RPMI7951 (cell line): ENCODE measurements around the gene EPC1. TPM values are rescaled to one million over a fixed set of nuclear protein-coding genes. Genes with fewer than 3 reads are reported as not detected.
"Not testable (repeated sequence)": the region's sequence is repeated elsewhere in the genome, so short reads cannot be mapped to it uniquely, and the experiment has no call there.

ENCODE experiments used
- DNase-seq: peaks from one replicate; pipeline ENCODE4 v3.0.0-alpha.2; 2012; ENCODE audit warnings: low read depth
- total RNA-seq: library from RNA; depleted of rRNA; stranded (reverse); fragments of >200 nt; shearing (Covaris generic); gene quantifications from 2 replicates; pipeline ENCODE4 v1.2.3, GENCODE V29; 2014

Gene EPC1
- total RNA-seq, 1 experiment from 2014 or later: 18.1 TPM

DNA sequence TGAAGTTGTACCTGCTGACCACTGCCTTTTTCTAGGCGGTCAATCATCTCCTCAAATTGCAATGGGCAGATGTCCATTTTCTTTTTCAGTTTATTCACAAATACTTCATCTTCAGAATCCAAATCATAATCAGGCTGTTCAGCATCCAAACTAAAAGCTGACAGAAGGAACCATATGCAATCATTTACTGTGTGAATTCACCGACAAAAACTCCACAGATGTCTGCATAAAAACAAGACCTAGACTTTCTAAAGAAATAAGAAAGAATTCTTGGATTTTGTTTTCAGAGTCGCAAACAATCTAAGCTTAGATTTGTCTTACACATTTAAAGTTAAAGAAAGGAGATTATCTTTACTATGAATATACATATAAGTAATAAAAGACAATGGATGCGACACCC is 53.4 kb downstream of the EPC1 start:
- DNase-seq: no peak

- DNase-seq: no peak
Measured at GRCh38 chr10:32279795-32280194, 67.2 kb downstream of the EPC1 start.

- no peak for DNase-seq
Measured at GRCh38 chr10:32273336-32273735, 73.6 kb downstream of the EPC1 start.

GRCh38 chr10:32271617-32272016 is 75.3 kb downstream of the EPC1 start:
- no peak for DNase-seq

DNA sequence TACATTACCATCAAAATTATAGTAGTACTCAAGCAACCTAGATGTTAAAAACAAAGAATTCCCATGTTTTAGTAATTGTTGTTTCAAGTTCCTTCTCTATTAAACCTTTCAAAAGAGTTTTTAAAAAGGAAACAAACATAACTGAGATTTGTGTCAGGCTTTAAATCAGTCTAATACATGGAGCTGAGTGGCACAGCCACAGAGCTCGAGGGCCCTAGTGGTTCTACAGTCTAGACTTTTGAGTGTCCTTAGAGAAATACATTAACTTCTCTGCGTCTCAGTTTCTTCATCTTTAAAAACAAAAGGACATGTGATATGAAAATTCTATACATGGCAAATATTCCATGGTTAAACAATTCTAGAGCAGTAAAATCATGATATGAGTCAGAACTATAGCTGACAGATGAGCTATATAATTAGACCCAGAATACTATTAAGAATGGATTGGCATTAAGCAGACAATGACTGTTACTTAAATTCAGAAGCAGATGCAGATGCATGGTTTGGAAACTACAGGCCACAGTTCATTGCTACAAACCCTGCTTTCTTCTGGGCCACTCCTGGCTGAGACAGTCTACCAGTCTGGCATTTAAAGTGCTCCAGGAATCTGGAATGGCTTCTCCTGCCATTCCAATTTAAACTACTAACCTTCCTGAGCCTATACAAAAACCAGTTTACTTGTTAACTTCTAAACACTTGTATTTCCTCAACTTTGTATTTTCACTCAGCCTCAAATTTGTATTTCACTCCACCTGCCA is 77.4 kb downstream of the EPC1 start:
- DNase-seq: no peak

- DNase-seq: no peak
Measured at GRCh38 chr10:32268788-32269187, 78.2 kb downstream of the EPC1 start.

- DNase-seq: no peak
Measured at GRCh38 chr10:32266979-32267378, 80.0 kb downstream of the EPC1 start.

GRCh38 chr10:32266566-32266965 is 80.4 kb downstream of the EPC1 start:
- no peak for DNase-seq

DNA sequence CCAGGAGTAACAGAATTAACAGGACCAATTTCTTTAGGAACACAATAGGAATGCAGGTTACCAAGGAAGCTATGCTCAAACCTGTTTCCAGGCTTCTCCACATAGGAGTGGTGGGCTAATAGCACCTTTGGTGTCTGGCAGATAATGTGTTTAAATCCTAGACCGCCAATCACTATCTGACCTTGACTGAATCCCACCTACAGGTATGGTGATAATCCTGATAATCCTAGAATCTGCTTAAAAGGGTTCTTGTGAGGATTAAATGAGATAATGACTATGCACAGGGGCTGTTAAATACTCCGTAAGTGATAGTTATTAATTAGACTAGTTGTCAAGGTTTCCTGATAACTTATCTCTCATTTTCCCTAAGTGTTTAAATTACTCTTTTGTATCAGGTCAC is 81.2 kb downstream of the EPC1 start:
- DNase-seq: no peak

DNA sequence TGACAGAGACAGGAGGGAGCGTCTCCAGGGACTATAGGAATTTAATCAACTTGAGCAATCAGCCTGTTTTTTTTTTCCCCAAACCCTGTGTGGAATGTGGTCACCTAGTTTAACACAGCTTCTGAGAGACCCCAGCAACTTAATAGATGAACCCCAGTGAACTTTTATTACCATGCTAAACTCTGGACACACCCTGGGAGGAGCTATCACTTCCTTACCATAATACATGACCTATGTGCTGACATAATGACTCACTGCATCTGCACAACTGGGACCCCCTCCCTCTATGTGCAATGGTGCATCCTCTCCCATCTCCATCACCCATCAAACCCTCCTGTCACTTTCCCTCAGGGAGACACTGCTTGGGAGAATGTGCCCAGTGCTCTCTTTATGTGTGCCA is 83.7 kb downstream of the EPC1 start:
- DNase-seq: no peak

GRCh38 chr10:32259551-32259950 is 87.4 kb downstream of the EPC1 start:
- DNase-seq: no peak

GRCh38 chr10:32256613-32257437 is 90.1 kb downstream of the EPC1 start:
- DNase-seq: peak; percentile 62

DNA sequence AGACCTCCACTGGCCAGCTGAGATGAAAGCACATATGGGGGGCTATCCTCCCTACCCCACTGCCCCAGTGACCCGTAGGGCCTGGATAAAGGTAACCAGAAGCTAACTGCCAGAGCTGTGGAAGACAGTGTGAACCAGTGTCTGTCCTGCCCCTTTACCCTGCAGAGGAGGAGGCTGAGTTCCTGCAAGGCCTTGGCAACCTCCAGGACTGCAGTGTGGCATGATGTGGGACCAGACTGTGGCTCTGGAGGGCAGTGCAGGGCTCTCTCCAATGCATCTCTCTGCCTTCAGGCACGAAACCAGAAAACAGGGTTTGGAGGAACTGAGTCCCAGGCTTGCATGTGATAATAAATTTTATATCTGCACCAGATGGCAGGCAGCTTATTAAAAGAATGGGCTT is 93.1 kb downstream of the EPC1 start:
- DNase-seq: no peak

- DNase-seq: peak; percentile 32
Measured at GRCh38 chr10:32253276-32253675, 93.7 kb downstream of the EPC1 start.

DNA sequence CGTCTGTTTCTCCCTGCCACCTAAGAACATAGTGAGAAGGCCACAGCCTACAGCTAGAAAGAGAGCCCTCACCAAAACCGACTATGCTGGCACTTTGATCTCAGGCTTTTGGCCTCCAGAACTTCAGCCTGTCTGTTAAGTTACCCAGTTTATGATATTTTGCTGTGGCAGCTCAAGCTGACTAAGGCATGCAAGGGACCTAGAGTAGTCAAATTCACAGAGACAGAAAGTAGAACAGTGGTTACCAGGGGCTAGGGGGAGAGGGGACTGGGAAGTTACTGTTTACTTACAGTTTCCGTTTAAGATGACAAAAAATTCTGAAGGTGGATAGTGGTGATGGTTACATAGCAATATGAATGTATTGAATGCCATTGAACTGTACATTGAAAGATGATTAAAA is 96.5 kb downstream of the EPC1 start:
- DNase-seq: not testable (repeated sequence)

GRCh38 chr10:32246685-32247084 is 100.3 kb downstream of the EPC1 start:
- DNase-seq: no peak

GRCh38 chr10:32245760-32246159 is 101.2 kb downstream of the EPC1 start:
- DNase-seq: no peak

DNA sequence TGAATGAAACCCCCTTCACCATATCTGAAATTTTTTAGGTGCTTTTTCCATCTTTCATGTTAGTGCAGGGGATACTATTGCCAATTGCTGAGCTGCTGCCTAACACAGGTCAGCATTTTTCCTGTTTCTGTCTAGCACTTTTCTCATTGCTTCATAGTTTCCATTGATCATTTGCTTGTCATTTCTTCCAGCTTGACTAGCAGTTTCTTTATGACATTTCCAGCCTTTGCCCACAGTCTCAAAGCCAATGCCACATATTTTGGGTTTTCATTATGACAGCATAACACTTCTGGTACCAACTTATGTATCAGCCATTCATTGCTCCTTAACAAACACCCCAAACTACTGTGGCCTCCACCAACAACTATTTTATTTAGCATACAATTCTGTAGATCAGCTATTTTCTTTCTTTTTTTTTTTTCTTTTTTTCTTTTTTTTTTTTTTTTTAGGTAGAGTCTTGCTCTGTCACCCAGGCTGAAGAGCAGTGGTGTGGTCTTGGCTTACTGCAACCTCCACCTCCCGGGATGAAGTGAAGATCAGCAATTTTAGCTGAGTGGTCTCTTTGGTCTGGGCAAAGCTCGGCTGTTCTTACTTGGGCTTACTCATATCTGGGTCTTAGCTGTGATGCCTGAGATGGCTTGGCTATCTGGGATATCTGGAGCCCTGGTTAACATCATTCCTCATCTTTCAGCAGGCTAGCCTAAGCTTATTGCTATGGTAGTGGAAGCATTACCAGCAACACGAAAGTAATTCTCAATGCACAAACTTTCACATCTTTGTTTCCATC is 102.3 kb downstream of the EPC1 start:
- DNase-seq: no peak

DNA sequence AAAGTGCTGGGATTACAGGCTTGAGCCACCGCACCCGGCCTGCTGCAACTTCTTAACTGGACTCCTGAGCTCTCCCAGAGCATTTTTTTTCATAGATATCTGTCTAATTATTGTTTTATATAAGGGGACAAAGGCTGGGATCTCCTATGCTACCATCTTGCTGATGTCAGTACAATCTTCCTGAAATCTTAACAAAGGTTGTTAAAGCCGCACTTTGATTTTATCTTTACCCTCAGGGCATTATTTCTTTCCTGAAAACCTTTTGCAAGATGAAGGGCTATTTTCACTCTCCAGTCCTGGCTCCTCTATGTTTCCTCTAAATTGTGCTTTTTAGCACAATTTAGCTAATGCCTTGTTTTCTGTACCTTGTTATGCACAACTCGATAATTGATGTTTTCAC is 102.9 kb downstream of the EPC1 start:
- DNase-seq: peak; percentile 42

DNA sequence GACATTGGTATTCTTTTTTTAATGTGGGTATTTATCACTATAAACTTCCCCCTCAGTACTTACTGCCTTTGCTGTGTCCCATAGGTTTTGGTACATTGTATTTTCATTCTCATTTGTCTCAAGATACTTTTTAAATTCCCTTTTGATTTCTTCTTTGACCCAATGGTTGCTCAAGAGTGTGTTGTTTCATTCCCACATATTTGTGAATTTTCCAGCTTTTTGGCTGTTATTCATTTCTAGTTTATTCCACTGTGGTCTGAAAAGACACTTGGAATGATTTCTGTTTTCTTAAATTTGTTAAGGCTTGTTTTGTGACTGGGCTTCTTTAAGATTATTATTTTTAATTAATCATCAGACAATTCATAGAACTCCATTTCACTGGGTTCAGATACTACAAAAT is 105.0 kb downstream of the EPC1 start:
- no peak for DNase-seq

- DNase-seq: no peak
Measured at GRCh38 chr10:32240471-32240870, 106.5 kb downstream of the EPC1 start.

- peak; percentile 69 for DNase-seq
Measured at GRCh38 chr10:32239769-32240168, 107.2 kb downstream of the EPC1 start.
